GM19023 (cell line): ENCODE results near the gene CTCFL.

Source experiments
- ATAC-seq: cut with Tn5 transposase; IDR thresholded peaks from one replicate; pipeline ENCODE4 v1.9.1; 2021; ENCODE audit warnings: mild to moderate bottlenecking, moderate library complexity; ENCODE audit not compliant: unreplicated experiment

CTCFL gene

DNA sequence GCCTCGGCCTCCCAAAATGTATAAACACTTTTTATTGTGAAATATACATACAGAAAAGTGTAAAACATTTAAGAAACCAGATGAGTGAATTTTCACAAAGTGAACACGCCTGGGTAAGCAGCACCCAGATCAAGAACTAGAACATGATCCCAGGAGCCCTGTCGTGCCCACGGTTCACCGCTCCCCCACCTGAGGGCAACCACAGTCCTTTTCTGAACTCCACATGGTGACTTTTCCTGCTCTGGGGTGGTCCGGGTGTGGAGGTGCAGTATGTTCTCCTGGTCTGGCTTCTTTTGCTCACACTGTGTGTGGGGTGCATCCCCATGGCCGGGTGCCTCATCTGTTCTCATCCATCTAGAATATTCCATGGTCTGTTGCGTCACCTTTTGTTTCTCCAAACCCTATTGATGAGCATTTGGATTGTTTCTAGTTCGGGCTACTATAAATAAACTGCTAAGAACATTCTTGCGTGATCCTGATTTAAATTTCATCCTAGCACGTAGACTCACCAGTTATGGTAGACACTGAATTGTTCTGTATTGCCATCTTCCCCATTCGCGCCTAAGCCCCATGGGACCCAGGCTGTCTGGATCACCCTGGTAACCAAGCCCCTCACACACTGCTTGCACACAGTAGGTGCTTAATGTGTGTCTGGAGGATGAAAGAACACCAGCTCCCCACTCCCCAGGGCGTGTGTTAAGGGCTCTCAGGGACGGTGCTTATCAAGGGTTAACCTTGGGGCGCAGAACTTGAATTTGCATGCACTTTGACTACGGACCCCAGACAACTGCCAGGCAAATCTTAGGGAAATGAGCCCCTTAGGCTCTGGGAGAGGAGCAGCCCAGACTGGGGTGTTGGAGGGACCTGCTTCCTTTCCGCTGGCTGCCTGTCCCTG is 56.2 kb downstream of the CTCFL start:
- ATAC-seq, result no peak

DNA sequence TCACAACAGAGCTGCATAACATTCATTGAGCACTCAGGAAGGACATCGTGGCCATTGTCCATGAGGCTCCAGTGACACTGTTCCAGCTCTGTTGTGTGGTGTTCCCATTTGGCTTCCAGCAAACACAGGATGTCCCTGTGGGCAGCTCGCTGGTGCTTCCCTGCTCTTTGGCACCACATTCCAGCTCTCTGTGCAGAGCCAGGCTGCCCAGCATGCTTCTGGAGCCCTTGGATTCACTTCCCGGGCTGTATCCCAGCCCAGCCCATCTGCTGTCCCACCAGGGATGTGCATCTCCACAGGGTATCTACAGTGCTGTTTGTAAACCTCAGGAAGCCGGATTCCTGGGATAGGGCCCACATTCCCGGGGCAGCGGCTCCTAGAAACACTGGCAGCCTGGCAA is 57.2 kb downstream of the CTCFL start:
- no peak for ATAC-seq

DNA sequence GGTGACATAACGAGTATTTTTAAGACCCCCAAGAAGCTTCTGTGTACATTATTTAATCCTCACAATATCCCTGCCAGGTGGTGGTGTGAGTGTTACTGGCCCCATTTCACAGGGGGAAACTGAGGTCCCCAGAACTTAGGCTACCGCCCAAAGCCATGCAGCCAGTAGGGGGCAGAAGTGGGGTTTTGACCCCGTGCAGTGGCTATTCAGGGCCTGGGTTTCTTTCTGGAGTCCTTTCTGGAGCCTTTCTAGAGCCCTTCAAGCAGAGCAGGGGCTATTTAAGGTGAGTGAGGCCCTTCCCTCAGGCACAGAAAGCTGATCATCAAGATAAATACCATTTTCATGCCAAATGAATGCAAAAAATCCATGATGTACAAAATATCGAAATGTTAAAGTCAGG is 59.0 kb downstream of the CTCFL start:
- ATAC-seq, result no peak

DNA sequence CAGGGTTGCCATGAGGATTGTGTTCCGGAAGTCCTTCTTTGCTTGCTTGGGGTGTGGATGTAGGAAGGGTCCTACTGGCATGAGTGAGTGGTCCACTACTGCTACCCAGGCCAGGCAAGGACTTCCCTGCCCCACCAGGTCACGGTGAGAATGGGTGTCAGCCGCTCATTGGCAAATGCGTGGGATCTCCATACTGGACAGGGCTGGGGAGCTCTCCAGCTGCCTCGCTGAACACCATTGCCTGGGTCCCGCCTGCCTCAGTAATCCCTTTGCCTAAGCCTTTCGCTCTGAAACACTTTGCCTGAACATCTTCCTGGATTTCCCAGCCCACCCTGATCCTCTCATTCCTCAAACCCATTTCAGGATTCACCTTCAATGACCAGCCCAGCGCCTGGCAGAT is 59.5 kb downstream of the CTCFL start:
- no peak for ATAC-seq

DNA sequence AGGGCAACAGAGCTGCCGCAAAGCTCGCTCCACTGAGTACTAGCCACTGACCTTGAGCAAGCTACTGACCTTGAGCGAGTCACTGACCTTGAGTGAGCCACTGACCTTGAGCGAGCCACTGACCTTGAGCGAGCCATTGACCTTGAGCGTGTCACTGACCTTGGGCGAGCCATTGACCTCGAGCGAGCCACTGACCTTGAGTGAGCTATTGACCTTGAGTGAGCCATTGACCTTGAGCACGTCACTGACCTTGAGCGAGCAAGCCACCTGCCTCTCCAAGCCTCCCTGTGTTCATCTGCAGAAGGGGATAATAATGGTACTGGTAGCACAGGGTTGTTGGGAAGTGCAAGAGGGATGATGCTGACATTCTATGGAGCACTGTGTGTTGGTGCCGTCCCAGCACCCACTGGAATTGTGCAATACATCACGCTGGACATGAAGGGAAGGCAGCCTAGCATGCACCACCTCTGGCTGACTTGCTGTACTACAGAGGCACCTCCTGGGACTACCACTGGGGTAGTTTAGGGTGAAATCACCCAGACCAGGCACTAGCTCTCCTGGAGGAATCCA is 60.2 kb downstream of the CTCFL start:
- no peak for ATAC-seq

DNA sequence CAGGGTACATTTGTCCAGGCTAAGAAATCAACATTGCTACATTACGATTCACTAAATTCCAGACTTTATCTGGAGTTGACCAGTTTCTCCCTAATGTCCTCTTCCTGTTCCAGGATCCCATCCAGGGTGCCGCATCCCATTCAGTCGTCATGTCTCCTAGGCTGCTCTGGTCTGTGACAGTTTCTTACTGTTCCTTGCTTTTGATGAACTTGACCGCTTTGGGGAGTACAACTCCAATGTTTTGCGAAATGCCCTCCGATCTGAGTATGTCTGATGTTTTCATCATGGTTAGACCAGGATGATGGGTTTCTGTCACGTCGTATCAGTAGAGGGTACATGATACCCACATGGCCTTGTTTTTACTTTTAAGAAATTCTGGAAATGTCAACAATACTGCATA is 62.2 kb downstream of the CTCFL start:
- ATAC-seq, result no peak

DNA sequence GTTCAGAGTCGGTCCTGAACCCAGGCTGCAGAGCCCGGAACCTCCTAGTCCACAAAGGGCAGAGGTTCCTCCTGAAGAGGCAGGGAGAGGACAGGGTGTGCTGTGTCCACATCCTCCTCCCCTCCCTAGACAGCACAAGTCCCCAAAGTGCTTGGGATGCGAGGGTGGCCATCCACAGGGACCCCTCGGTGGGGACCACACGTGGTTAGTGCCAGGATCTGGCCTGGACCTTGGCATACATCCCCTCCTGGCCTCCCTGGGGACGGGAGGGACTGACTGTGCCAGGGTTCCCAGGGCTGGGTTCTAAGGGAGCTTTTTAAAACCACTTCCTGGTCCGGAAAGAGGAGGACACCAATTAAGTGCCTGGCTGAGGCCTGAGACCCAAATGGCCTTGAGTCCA is 63.2 kb downstream of the CTCFL start:
- no peak for ATAC-seq

DNA sequence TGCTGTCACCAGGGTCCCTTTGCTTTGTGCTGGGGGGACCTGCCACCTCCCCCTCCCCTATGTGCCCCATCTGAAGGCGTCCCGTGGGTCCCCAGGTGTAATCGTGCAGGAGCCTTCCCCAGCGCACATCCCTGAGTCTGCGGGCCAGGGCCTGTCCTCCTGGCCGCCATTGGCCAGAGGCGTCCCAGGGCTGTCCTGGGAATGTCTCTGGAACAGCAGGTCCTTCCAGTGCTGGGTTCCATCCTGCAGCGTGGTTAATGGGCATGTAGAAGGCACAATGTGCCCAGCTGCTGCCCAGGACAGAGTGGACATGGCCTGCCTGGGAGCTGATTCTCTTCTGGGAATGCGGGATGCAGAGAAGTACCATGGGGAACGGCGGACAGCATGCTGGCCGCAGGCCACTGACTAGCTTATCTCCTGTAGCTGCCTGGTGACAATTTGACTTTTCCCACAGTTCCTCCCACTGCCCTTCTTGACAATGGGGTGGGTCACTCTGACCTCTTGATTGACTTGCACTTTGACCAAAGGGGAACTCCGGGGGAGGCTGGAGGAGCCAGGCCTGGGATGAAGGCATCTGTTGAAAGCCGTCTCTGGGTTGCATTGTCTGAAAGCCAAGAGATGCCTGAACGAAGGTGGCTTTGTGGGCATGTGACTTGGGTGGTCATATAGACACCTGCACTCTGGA is 64.0 kb downstream of the CTCFL start:
- no peak for ATAC-seq

DNA sequence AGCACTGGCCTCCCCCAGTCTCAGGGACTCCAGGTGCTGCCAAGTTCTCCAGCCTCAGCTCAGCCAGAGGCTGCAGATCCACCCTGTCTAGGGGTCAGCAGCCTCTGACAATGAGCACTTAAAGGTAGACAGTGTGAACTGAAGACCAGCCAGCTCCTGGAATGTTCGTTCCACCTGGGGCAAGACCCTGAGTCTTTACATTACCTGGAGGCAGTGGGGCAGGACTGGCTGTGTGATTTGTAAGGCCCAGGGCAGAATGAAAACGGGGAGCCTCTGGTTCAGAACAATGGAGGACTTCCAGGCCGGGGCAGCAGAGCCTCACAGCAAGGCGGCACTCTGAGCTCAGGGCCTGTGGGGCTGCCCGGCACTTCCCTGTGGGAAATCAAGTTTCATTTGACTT is 65.0 kb downstream of the CTCFL start:
- ATAC-seq, result no peak

DNA sequence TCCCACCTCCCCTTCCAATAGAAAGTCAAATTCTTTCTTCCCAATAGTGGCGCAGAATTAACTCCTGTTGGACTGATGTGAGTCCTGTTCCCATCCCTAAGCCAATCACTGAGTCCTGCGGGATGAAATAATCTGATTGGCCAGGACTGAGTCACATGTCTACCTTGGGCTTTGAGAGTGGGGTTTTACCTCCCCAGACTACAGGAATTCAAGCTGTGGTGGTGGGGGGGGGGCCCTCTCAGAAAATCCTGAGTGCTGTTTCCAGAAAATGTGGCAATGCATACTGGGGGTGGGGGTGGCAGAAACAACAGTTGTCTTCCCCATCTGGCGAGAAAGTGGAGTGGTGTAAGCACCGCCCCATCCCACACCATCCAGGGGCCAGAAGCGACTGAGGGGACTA is 65.7 kb downstream of the CTCFL start:
- ATAC-seq, result no peak

DNA sequence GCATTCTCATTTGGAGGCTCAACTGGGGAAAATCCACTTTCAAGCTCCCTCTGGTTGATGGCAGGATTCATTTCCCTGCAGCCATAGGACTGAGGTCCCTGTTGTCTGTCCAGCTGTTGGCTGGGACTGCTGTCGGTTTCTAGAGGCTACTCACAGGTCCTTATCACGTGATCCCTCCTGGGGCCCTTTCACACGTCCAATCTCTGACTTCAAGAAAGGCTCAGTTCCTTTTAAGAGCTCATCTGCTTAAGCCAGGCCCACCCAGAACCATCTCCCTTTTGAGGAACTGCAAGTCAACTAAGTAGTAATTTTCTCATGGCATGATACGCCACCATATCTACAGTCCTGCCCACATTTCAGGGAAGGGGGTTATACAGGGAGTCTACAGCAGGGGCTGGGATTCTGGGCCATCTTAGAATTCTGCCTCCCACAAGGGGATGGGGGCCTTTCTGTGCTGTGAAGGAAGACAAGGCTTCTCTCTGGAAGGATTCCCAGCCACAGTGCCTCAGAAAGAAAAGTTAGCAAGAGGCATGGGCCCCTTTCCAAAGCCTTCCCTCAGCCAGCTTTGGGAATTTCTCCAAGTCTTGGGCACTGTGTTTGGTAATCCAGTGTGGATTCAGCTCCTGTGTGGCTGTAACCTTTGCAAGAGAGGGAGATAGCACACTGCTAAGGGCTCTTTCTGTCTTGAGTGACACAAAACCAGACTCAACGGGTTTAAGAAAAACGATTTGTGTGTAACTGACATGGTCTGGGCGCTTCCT is 66.4 kb downstream of the CTCFL start:
- ATAC-seq, result no peak

DNA sequence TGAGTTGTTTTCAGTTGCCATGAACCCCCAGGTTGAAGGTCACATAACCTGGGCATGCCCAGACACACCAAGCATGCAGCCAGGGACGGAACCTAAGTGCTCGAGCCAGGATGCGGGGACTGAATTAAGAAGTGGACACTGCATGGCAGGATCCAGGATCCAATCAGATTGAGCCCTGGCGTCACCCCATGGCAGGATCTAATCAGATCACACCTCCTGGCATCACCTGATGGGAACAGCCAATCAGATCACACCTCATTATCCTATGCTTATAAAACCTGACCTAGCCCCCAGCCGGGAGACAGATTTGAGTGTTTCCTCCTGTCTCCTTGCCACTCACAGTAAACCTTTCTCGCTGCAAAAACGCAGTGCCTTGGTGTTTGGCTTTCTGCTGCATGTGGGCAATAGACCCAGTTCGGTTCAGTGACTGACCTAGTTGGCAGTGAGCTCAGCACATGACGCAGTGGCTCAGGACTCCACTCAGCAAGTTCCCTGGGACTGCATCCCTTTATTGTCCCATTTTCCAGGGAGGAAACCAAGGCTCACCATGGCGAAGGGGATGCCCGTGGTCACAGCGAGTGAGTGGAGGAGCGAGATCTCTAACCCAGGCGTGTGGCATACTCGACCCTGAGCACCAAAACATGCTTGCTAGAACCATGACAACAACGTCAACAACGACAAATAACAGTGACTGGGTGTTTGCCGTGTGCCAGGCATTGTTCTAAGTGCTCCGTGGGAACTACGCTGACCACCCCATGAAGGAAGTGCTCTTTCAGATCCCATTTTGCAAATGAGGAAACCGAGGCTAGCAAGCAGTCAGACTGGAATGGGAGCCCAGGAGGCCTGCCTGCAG is 67.5 kb downstream of the CTCFL start:
- no peak for ATAC-seq

DNA sequence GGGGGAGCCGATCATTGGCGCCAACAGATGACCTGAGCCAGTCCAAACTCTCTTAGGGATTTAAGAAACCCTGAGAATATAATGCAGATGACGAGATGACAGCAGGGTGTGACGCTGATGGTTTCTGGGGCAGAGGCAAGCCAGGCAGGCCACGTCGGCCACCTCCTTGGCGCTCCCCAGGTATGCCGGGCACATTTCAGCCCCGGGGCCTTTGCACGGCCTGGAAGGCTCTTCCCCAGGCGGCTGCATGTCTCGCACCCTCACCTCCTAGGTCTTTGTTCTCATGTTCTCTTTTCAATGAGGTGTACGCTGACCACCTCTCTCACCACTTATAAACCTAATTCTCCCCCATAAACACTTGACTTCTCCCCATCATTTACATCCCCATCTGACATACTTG is 68.8 kb downstream of the CTCFL start:
- no peak for ATAC-seq

DNA sequence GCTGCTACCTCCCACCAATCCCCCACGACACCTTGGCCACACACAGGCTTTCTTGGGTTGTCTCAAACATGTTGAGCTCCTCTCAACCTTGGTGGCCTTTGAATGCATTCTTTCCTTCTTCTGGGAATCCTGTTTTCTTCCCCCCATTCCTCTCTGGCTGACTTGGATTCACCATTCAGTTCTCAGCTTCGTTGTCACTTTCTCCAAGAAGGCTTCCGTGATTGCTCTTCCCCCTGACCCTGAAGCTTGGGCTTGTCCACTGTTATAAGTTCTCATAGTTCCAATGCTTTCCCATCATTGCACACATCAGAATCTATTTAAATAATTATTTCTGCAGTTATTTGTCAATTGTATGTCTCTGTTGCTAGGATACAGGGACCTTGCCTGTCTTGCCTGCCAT is 69.6 kb downstream of the CTCFL start:
- ATAC-seq, result no peak

DNA sequence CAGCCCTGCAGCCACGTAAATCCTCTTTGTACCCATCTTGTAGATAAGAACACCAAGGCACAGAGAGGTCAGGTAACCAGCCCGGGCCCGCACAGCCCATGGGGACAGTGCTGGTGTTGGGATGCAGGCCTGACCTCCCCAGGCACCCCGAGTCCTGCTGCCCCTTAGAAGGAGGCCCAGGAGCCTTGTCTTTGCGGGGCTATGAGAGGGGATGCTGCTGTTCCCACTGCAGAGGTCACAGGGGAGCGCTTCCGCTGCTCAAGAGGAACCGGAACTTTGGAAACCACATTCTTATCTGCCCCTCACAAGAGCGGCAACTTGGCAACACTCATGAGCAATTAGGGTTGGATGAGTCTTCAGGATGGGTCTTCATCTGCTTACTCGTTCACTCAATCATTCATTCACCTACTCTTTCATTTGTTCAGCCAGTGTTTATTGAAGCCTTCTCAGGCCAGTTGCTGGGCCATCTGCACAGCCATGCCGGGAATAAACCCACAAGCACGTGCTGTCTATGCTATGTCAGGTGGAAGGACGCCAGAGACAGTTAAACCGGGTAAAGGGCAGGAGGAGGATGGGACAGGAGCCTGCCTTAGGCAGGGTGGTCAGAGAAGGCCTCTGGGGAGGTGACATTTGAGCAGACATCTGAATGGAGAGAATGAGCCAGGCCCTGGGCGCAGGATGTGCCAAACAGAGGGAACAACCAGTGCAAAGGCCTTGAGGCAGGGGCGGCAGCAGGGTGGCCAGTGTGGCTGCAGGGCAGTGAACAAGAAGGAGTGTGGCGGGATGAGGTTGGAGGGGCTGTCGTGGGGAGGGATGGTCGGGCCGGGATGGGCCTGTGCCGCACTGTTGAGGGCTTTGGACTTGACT is 72.9 kb downstream of the CTCFL start:
- ATAC-seq, result no peak

DNA sequence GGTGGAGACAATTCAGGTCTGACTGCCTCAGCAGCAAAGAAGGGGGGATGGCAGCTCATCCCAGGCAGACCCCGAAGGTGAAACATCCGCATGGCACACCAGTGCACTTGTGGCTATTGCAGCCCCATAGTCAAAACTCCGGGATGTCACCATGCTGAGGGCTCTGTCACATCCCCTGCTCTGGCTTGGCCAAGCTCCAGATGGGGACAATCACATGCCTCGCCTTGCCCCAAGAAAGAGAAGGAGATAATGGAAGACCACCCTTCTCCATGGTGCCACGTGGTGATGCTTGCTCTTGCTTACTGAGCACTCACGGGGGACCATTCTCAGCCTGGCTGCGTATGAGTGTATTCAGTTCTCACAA is 73.5 kb downstream of the CTCFL start:
- ATAC-seq, result no peak

DNA sequence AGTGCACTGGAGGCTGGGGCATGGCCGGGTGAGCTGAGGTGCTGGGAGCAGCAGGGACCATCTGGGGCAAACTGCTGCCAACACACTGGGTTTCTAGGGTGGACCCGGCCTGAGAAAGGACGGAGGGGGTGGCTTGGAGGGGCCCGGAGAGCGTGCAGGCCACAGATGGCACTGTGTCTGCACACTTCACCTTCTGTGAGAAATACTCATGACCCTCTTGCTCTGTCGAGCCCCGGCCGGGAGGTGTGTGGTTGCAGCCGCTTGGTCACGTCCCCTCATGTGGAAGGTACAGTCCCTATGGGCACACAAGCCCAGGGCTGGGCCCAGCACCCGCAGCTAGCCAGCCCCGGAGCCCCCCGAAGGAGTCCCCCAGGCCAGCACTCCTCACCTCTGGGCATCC is 74.0 kb downstream of the CTCFL start:
- ATAC-seq, result no peak

DNA sequence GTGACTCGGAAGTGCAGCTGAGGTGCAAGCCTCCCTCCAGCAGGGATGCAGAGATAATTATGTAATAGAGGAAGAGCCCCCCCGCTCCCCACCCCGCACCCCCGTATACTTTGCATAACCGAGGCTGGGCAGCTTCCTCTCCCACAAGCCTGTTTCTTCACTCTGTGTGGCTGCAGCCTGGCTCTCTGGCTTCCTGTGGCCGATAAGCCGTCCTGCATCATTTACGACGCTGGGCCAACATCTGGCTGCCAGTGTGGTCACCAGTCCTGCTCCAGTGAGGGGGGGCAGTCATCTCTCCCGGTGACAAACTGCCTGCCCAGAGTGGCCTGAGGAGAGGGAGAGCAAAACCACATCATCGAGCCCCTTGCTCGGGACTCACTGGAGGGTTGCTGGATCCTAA is 74.5 kb downstream of the CTCFL start:
- peak; percentile 74 for ATAC-seq
